ENCODE measurements around the gene GNB1L.
"Not testable (repeated sequence)": the region's sequence is repeated elsewhere in the genome, so short reads cannot be mapped to it uniquely, and the experiment has no call there.

GNB1L gene

GRCh38 chr22:19779685-19780268, 74.9 kb downstream of the GNB1L start:
- DNase-seq (ENCODE audit: low read depth in 2 of 3, low spot score in 1 of 3), result no peak

- no peak for DNase-seq (ENCODE audit: low read depth in 2 of 3, low spot score in 1 of 3)
Measured at GRCh38 chr22:19779011-19779421, 75.7 kb downstream of the GNB1L start.

GRCh38 chr22:19777192-19777591, 77.5 kb downstream of the GNB1L start:
- DNase-seq (ENCODE audit: low read depth in 2 of 3, low spot score in 1 of 3), result not testable (repeated sequence)

- no peak for DNase-seq (ENCODE audit: low read depth in 2 of 3, low spot score in 1 of 3)
Measured at GRCh38 chr22:19776433-19777031, 78.1 kb downstream of the GNB1L start.

- DNase-seq (ENCODE audit: low read depth in 2 of 3, low spot score in 1 of 3), result no peak
Measured at GRCh38 chr22:19775496-19776325, 79.0 kb downstream of the GNB1L start.

- DNase-seq (ENCODE audit: low read depth in 2 of 3, low spot score in 1 of 3), result no peak
Measured at GRCh38 chr22:19774628-19775027, 80.0 kb downstream of the GNB1L start.

GRCh38 chr22:19773470-19774040, 81.1 kb downstream of the GNB1L start:
- no peak for DNase-seq (ENCODE audit: low read depth in 2 of 3, low spot score in 1 of 3)

GRCh38 chr22:19772673-19773469, 81.8 kb downstream of the GNB1L start:
- no peak for DNase-seq (ENCODE audit: low read depth in 2 of 3, low spot score in 1 of 3)

GRCh38 chr22:19772422-19772672, 82.3 kb downstream of the GNB1L start:
- DNase-seq (ENCODE audit: low read depth in 2 of 3, low spot score in 1 of 3), result no peak

- DNase-seq (ENCODE audit: low read depth in 2 of 3, low spot score in 1 of 3), result no peak
Measured at GRCh38 chr22:19770349-19771220, 84.1 kb downstream of the GNB1L start.

GRCh38 chr22:19769393-19769715, 85.3 kb downstream of the GNB1L start:
- DNase-seq (ENCODE audit: low read depth in 2 of 3, low spot score in 1 of 3), result no peak

GRCh38 chr22:19767427-19768341, 87.0 kb downstream of the GNB1L start:
- DNase-seq (ENCODE audit: low read depth in 2 of 3, low spot score in 1 of 3), result no peak

- peak; percentile 28 to 45 (median 29) for DNase-seq (ENCODE audit: low read depth in 2 of 3, low spot score in 1 of 3)
Measured at GRCh38 chr22:19766511-19767426, 87.9 kb downstream of the GNB1L start.

- no peak for DNase-seq (ENCODE audit: low read depth in 2 of 3, low spot score in 1 of 3)
Measured at GRCh38 chr22:19766240-19766510, 88.5 kb downstream of the GNB1L start.

GRCh38 chr22:19765477-19766239, 89.0 kb downstream of the GNB1L start:
- DNase-seq (ENCODE audit: low read depth in 2 of 3, low spot score in 1 of 3), result no peak

GRCh38 chr22:19764636-19765476, 89.8 kb downstream of the GNB1L start:
- DNase-seq (ENCODE audit: low read depth in 2 of 3, low spot score in 1 of 3), result no peak

GRCh38 chr22:19764299-19764593, 90.4 kb downstream of the GNB1L start:
- no peak for DNase-seq (ENCODE audit: low read depth in 2 of 3, low spot score in 1 of 3)
